Measurements from ENCODE around the gene TRIM26.

Gene TRIM26

GRCh38 chr6:30147096-30147495, 66.1 kb downstream of the TRIM26 start:
- no peak for TF ChIP-seq EZH2 (IDR thresholded peaks at IDR 0.05; ENCODE audit: borderline replicate concordance, low read depth, low read length, severe bottlenecking)
- TF ChIP-seq CTCF (IDR thresholded peaks at IDR 0.05; ENCODE audit: borderline replicate concordance, extremely low read depth, low read length, poor library complexity, severe bottlenecking): no peak
- Histone ChIP-seq H3K4me3 (ENCODE audit: low read depth in 1 of 2, low read length in 2 of 2) (no peak overlapping the region), H3K36me3 (ENCODE audit: insufficient read depth, low read length) (no peaks in the 10 kb centered on the region), H3K27ac (ENCODE audit: low read length) (no peak overlapping the region), H3K79me2 (ENCODE audit: insufficient read depth, low read length) (no peaks in the 10 kb centered on the region), H3K9me3 (ENCODE audit: insufficient read depth, low read length, severe bottlenecking) (no peaks in the 10 kb centered on the region), H4K20me1 (ENCODE audit: insufficient read depth, low read length) (no peaks in the 10 kb centered on the region), H3K27me3 (ENCODE audit: insufficient read depth, low read length, poor library complexity) (peaks cover 38% of the 10 kb centered on the region), H3K4me1 (ENCODE audit: insufficient read depth, low read length) (no peaks in the 10 kb centered on the region), H3K9ac (ENCODE audit: low read depth, low read length) (no peak overlapping the region), H2AFZ (ENCODE audit: low read depth, low read length) (no peak overlapping the region), H3K4me2 (ENCODE audit: insufficient read depth, low read length) (no peak overlapping the region)
- DNase-seq (no peak), ATAC-seq (ENCODE audit: insufficient read depth, low read depth) (no peak)

- ATAC-seq (ENCODE audit: insufficient read depth, low read depth): no peak
- Histone ChIP-seq H4K20me1 (ENCODE audit: insufficient read depth, low read length) (no peaks in the 10 kb centered on the region), H3K4me3 (ENCODE audit: low read depth in 1 of 2, low read length in 2 of 2) (no peak overlapping the region), H3K79me2 (ENCODE audit: insufficient read depth, low read length) (no peaks in the 10 kb centered on the region), H3K27me3 (ENCODE audit: insufficient read depth, low read length, poor library complexity) (peaks cover 45% of the 10 kb centered on the region), H3K36me3 (ENCODE audit: insufficient read depth, low read length) (no peaks in the 10 kb centered on the region), H3K4me2 (ENCODE audit: insufficient read depth, low read length) (no peak overlapping the region), H2AFZ (ENCODE audit: low read depth, low read length) (no peak overlapping the region), H3K9me3 (ENCODE audit: insufficient read depth, low read length, severe bottlenecking) (no peaks in the 10 kb centered on the region), H3K4me1 (ENCODE audit: insufficient read depth, low read length) (no peaks in the 10 kb centered on the region), H3K9ac (ENCODE audit: low read depth, low read length) (no peak overlapping the region), H3K27ac (ENCODE audit: low read length) (no peak overlapping the region)
- TF ChIP-seq EZH2 (IDR thresholded peaks at IDR 0.05; ENCODE audit: borderline replicate concordance, low read depth, low read length, severe bottlenecking) (no peak), CTCF (IDR thresholded peaks at IDR 0.05; ENCODE audit: borderline replicate concordance, extremely low read depth, low read length, poor library complexity, severe bottlenecking) (no peak)
- no peak for DNase-seq
Observed at GRCh38 chr6:30145818-30146217, 67.4 kb downstream of the TRIM26 start.

DNA sequence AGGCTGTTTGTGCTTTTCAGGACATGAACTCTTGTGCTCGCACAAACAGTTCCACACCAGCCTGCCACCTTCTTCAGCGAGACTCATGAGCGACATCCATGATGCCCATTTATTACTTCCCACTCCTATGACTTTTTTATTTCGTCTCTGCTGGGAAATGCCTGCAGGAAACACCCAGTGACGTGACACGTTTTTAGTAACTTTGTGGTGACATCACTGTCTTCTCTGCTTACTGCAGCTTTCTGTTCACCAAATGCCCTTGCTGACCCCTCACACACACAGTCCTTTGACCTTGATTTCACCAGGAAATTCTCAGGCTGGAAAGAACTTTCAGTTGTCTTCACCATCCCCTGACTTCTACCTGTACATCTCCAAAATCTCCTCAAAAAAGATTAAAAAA, 68.4 kb downstream of the TRIM26 start:
- H2AFZ ChIP-seq (ENCODE audit: low read depth, low read length): no peak overlapping the region
- no peaks in the 10 kb centered on the region for H3K79me2 ChIP-seq (ENCODE audit: insufficient read depth, low read length)
- H3K9me3 ChIP-seq (ENCODE audit: insufficient read depth, low read length, severe bottlenecking): no peaks in the 10 kb centered on the region
- no peaks in the 10 kb centered on the region for H4K20me1 ChIP-seq (ENCODE audit: insufficient read depth, low read length)
- ATAC-seq (ENCODE audit: insufficient read depth, low read depth) (no peak), DNase-seq (no peak)
- TF ChIP-seq EZH2 (IDR thresholded peaks at IDR 0.05; ENCODE audit: borderline replicate concordance, low read depth, low read length, severe bottlenecking): no peak
- TF ChIP-seq CTCF (IDR thresholded peaks at IDR 0.05; ENCODE audit: borderline replicate concordance, extremely low read depth, low read length, poor library complexity, severe bottlenecking): no peak
- H3K9ac ChIP-seq (ENCODE audit: low read depth, low read length): no peak overlapping the region
- no peaks in the 10 kb centered on the region for H3K4me1 ChIP-seq (ENCODE audit: insufficient read depth, low read length)
- H3K4me3 ChIP-seq (ENCODE audit: low read depth in 1 of 2, low read length in 2 of 2): no peak overlapping the region
- no peaks in the 10 kb centered on the region for H3K36me3 ChIP-seq (ENCODE audit: insufficient read depth, low read length)
- peaks cover 41% of the 10 kb centered on the region for H3K27me3 ChIP-seq (ENCODE audit: insufficient read depth, low read length, poor library complexity)
- no peak overlapping the region for H3K27ac ChIP-seq (ENCODE audit: low read length)
- H3K4me2 ChIP-seq (ENCODE audit: insufficient read depth, low read length): no peak overlapping the region

- no peaks in the 10 kb centered on the region for H3K4me1 ChIP-seq (ENCODE audit: insufficient read depth, low read length)
- DNase-seq: no peak
- no peak overlapping the region for H2AFZ ChIP-seq (ENCODE audit: low read depth, low read length)
- no peak overlapping the region for H3K4me2 ChIP-seq (ENCODE audit: insufficient read depth, low read length)
- no peaks in the 10 kb centered on the region for H4K20me1 ChIP-seq (ENCODE audit: insufficient read depth, low read length)
- no peaks in the 10 kb centered on the region for H3K79me2 ChIP-seq (ENCODE audit: insufficient read depth, low read length)
- H3K36me3 ChIP-seq (ENCODE audit: insufficient read depth, low read length): no peaks in the 10 kb centered on the region
- peaks cover 37% of the 10 kb centered on the region for H3K27me3 ChIP-seq (ENCODE audit: insufficient read depth, low read length, poor library complexity)
- no peak for ATAC-seq (ENCODE audit: insufficient read depth, low read depth)
- H3K27ac ChIP-seq (ENCODE audit: low read length): no peak overlapping the region
- TF ChIP-seq EZH2 (IDR thresholded peaks at IDR 0.05; ENCODE audit: borderline replicate concordance, low read depth, low read length, severe bottlenecking): no peak
- TF ChIP-seq CTCF (IDR thresholded peaks at IDR 0.05; ENCODE audit: borderline replicate concordance, extremely low read depth, low read length, poor library complexity, severe bottlenecking): no peak
- H3K4me3 ChIP-seq (ENCODE audit: low read depth in 1 of 2, low read length in 2 of 2): no peak overlapping the region
- H3K9me3 ChIP-seq (ENCODE audit: insufficient read depth, low read length, severe bottlenecking): no peaks in the 10 kb centered on the region
- no peak overlapping the region for H3K9ac ChIP-seq (ENCODE audit: low read depth, low read length)
Observed at GRCh38 chr6:30143780-30144179, 69.4 kb downstream of the TRIM26 start.

Data from DND-41 (cell line).